ENCODE measurements around the gene OSBPL7. TPM values are rescaled to one million over a fixed set of nuclear protein-coding genes. Genes with fewer than 3 reads are reported as not detected.

OSBPL7 gene
- total and polyA plus RNA-seq, 2 of the 13 experiments (the other 11 are each of a cell fraction or from before 2014, with no cell fraction given) = 4.7 to 6.6 TPM

- no peak for TF ChIP-seq ZNF263 (CRISPR knock-in tag; IDR thresholded peaks at IDR 0.05)
- no peak for TF ChIP-seq AGO2 (optimal IDR thresholded peaks at IDR 0.05; ENCODE audit: low read depth, low read length)
- no peak for TF ChIP-seq TRAFD1 (CRISPR knock-in tag; IDR thresholded peaks at IDR 0.05; ENCODE audit: borderline replicate concordance)
- TF ChIP-seq RBM39 (IDR thresholded peaks at IDR 0.05; ENCODE audit: low read depth, low read length, poor library complexity, severe bottlenecking) = peak; percentile 16
- TF ChIP-seq ZNF770 (CRISPR knock-in tag; IDR thresholded peaks at IDR 0.05) = peak; percentile 94
- no peak for TF ChIP-seq SOX6 (IDR thresholded peaks at IDR 0.05)
- no peak for TF ChIP-seq SOX6 (CRISPR knock-in tag; IDR thresholded peaks at IDR 0.05)
- TF ChIP-seq ZNF343 (CRISPR knock-in tag; IDR thresholded peaks at IDR 0.05) = no peak
- no peak for TF ChIP-seq ZNF674 (CRISPR knock-in tag; IDR thresholded peaks at IDR 0.05; ENCODE audit: low read depth)
- TF ChIP-seq ZNF382 (CRISPR knock-in tag; IDR thresholded peaks at IDR 0.05; ENCODE audit: borderline replicate concordance) = no peak
- TF ChIP-seq CBX2 (IDR thresholded peaks at IDR 0.05; ENCODE audit: low read depth, low read length) = no peak
- no peak for TF ChIP-seq CBX2 (CRISPR knock-in tag; IDR thresholded peaks at IDR 0.05; ENCODE audit: low read depth)
- no peak for TF ChIP-seq ZEB1 (IDR thresholded peaks at IDR 0.05; ENCODE audit: insufficient replicate concordance, low read depth)
- TF ChIP-seq YEATS2 (CRISPR knock-in tag; IDR thresholded peaks at IDR 0.05; ENCODE audit: borderline replicate concordance) = no peak; the same call in 1 of the 2 replicates
- no peak for TF ChIP-seq TMF1 (CRISPR knock-in tag; IDR thresholded peaks at IDR 0.05; ENCODE audit: low read depth)
- TF ChIP-seq ZBTB46 (CRISPR knock-in tag; IDR thresholded peaks at IDR 0.05; ENCODE audit: borderline replicate concordance) = no peak
- no peak for TF ChIP-seq ZNF564 (CRISPR knock-in tag; IDR thresholded peaks at IDR 0.05)
- no peak for TF ChIP-seq SCMH1 (CRISPR knock-in tag; IDR thresholded peaks at IDR 0.05; ENCODE audit: borderline replicate concordance)
- TF ChIP-seq ZNF275 (CRISPR knock-in tag; IDR thresholded peaks at IDR 0.05; ENCODE audit: borderline replicate concordance) = no peak
- no peak for TF ChIP-seq ZNF562 (CRISPR knock-in tag; IDR thresholded peaks at IDR 0.05; ENCODE audit: borderline replicate concordance)
- TF ChIP-seq ZNF510 (CRISPR knock-in tag; IDR thresholded peaks at IDR 0.05; ENCODE audit: low read depth) = no peak
- TF ChIP-seq REPIN1 (CRISPR knock-in tag; IDR thresholded peaks at IDR 0.05; ENCODE audit: borderline replicate concordance, low read depth) = no peak
- TF ChIP-seq ZNF10 (CRISPR knock-in tag; IDR thresholded peaks at IDR 0.05; ENCODE audit: borderline replicate concordance, low read depth) = no peak
Observed at GRCh38 chr17:47841488-47842291, 20.1 kb upstream of the OSBPL7 start (continued).

All from HepG2 (cell line).